RWPE2 (cell line): ENCODE results near the gene NXPE1.

Source experiments
- ATAC-seq: fragments of 200-7000 bp; cut with Tn5 transposase; 3 replicates; pipeline ENCODE4 v1.9.1; 2021; ENCODE audit warnings: low read depth
- DNase-seq: peaks from one replicate; pipeline ENCODE4 v3.0.0-alpha.2; 2020; ENCODE audit warnings: low spot score
- H3K27ac ChIP-seq: fragments of 450-650 bp; 2 replicates; pipeline ENCODE4 v1.5.1; 2017; ENCODE audit warnings: mild to moderate bottlenecking; ENCODE audit not compliant: poor library complexity, severe bottlenecking
- H3K27me3 ChIP-seq: fragments of 250-450 bp; sonication (Bioruptor Pico); 2 replicates; pipeline ENCODE4 v1.5.1; 2021; ENCODE audit warnings: mild to moderate bottlenecking, moderate library complexity; ENCODE audit not compliant: insufficient read depth, poor library complexity, severe bottlenecking
- H3K36me3 ChIP-seq: fragments of 250-450 bp; sonication (Bioruptor Pico); 2 replicates; pipeline ENCODE4 v1.5.1; 2020; ENCODE audit warnings: low read depth, mild to moderate bottlenecking, moderate library complexity
- H3K4me1 ChIP-seq: fragments of 250-450 bp; sonication (Bioruptor Pico); 2 replicates; pipeline ENCODE4 v1.5.1; 2021; ENCODE audit warnings: mild to moderate bottlenecking, moderate library complexity; ENCODE audit not compliant: insufficient read depth, poor library complexity, severe bottlenecking
- H3K4me3 ChIP-seq: fragments of 250-450 bp; sonication (Bioruptor Pico); 2 replicates; pipeline ENCODE4 v1.5.1; 2021; ENCODE audit warnings: mild to moderate bottlenecking, moderate library complexity; ENCODE audit not compliant: severe bottlenecking
- H3K9me3 ChIP-seq: fragments of 250-450 bp; sonication (Bioruptor Pico); 2 replicates; pipeline ENCODE4 v1.5.1; 2021; ENCODE audit warnings: mild to moderate bottlenecking, moderate library complexity; ENCODE audit not compliant: severe bottlenecking
- TF ChIP-seq, protein P1 (sequence below): fragments of 450-650 bp; IDR thresholded peaks from one replicate; pipeline ENCODE4 v1.5.1; 2017; ENCODE audit warnings: mild to moderate bottlenecking, moderate library complexity; ENCODE audit not compliant: poor library complexity, severe bottlenecking

Gene NXPE1

DNA sequence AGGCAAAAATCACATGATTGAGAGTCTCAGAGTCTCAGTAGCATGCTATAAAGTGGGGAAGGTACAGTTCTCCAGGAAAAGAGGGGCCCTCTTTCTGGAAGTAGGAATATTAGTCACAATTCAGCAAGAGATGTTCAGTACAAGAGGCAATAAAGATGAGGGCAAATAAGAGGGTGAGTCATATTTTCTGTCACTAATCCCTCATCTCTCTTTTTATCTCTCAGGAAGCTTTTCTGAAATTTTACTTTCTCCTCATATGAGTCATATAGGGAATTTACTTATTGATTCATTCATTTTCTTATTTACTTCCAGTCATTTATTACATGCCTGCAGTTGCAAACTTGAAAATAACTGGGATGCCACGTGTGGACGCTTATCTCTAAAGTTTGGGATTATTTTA is 3.4 kb upstream of the NXPE1 start:
- TF ChIP-seq, protein P1, sequence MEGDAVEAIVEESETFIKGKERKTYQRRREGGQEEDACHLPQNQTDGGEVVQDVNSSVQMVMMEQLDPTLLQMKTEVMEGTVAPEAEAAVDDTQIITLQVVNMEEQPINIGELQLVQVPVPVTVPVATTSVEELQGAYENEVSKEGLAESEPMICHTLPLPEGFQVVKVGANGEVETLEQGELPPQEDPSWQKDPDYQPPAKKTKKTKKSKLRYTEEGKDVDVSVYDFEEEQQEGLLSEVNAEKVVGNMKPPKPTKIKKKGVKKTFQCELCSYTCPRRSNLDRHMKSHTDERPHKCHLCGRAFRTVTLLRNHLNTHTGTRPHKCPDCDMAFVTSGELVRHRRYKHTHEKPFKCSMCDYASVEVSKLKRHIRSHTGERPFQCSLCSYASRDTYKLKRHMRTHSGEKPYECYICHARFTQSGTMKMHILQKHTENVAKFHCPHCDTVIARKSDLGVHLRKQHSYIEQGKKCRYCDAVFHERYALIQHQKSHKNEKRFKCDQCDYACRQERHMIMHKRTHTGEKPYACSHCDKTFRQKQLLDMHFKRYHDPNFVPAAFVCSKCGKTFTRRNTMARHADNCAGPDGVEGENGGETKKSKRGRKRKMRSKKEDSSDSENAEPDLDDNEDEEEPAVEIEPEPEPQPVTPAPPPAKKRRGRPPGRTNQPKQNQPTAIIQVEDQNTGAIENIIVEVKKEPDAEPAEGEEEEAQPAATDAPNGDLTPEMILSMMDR, result no peak
- Histone ChIP-seq H3K9me3 (no peaks in the 10 kb centered on the region), H3K27ac (no peak overlapping the region), H3K27me3 (no peaks in the 10 kb centered on the region), H3K36me3 (no peaks in the 10 kb centered on the region), H3K4me3 (no peak overlapping the region), H3K4me1 (peaks cover 11% of the 10 kb centered on the region)
- no peak for DNase-seq
- ATAC-seq, result peak; percentile 88

DNA sequence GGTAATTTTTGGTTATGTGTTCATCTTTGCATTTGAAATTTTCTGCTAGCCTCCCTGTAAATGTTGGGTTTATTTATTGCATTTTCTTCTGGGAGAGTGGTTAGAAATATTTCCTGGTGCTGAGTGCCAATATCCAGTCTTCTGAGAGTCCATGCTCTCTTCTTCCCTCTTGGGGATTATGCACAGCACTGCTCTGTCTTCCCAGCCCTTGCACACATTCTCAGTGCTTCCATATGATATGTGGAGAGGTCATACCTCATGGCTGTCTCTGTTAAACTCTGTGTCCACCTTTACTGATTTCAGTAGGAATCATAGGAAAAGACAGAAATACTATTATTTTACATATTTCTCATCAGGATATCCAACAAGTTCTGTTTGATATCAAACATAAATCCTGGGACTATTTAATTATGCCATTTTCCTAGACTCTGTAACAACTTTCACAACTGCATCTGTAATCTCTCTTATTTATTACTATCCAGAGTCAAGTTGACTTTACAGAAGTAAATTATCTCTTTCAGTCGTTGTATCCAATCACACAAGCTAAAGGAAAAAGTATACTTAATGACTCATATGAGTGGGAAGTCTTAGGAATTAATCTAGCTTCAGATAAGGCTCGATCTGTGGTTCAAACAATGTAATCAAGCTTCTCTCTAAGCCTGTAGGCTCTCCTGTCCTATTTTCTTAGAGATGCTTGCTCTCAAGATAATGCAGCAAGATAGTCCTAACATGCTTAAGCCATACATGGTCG is 2.7 kb upstream of the NXPE1 start:
- no peaks in the 10 kb centered on the region for H3K9me3 ChIP-seq
- H3K27me3 ChIP-seq, result no peaks in the 10 kb centered on the region
- ATAC-seq (peak; percentile 54; the same call in 2 of the 3 replicates), DNase-seq (no peak)
- no peak overlapping the region for H3K4me3 ChIP-seq
- no peak overlapping the region for H3K27ac ChIP-seq
- H3K4me1 ChIP-seq, result peaks cover 11% of the 10 kb centered on the region
- H3K36me3 ChIP-seq, result no peaks in the 10 kb centered on the region
- TF ChIP-seq, protein P1, result no peak

DNA sequence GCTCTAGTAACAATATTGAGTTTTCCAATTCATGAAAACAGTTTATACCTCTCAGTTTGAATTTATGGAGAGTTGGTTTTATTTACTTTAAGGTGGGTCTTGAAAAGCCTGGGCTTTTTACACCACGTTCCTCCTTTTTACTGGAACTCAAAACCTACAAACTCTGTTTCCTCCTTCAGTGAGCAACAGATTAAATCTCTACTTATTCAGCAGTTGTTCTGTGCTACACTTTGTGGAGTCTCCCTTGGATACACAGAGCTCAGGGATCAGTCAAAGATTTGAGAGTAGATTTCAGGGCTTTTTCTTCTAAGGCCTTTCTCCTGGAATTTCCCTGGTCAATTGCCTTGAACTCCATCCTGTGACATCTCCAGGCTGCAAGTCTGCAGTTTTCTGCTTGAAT is 3.5 kb downstream of the NXPE1 start:
- no peak overlapping the region for H3K4me3 ChIP-seq
- DNase-seq, result no peak
- TF ChIP-seq, protein P1, result no peak
- H3K27me3 ChIP-seq, result no peaks in the 10 kb centered on the region
- no peak for ATAC-seq
- no peaks in the 10 kb centered on the region for H3K36me3 ChIP-seq
- H3K4me1 ChIP-seq, result no peaks in the 10 kb centered on the region
- H3K27ac ChIP-seq, result no peak overlapping the region
- H3K9me3 ChIP-seq, result no peaks in the 10 kb centered on the region

DNA sequence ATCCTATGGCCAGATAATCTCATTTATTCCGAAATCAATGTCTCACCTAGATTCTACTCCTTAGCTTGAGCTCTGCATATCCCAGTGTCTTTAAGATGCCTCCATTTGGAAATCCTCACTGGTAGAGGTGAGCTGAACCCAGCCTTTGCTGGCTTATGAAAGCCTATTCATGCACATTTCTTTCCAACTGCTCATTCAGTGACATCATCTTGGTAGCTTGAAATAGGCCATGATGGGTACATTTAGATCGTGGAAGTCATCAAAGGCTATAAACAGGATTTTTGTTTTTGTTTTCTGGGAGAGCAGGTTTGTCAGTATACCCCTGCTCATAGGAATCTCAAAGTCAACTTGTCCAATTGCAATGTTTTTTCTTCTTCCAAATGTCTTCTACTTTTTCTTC is 6.0 kb downstream of the NXPE1 start:
- Histone ChIP-seq H3K4me1 (no peaks in the 10 kb centered on the region), H3K4me3 (no peak overlapping the region), H3K9me3 (no peaks in the 10 kb centered on the region), H3K27ac (no peak overlapping the region), H3K36me3 (no peaks in the 10 kb centered on the region), H3K27me3 (no peaks in the 10 kb centered on the region)
- DNase-seq (no peak), ATAC-seq (0 out of 3 replicates have a peak, but pooled peaks have one; percentile 25)
- TF ChIP-seq, protein P1, result no peak

DNA sequence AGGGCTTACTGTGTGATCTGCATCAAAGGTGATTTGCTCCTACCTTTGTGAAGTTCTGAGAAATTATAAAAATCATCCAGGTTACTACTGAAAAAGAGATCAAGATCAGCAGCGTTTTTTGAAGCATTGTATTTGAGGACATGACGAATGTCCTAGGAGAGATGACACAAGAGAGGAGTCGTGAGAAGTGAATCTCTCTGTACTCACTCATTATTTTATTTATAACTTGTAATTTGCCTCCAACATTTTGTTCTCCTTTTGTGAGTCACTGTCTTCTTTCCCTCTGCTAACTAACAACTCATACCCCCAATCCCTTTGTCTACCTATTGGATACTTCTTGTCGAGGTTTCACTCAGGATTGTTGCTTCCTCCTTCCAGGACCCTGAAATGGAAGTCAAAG is 8.6 kb downstream of the NXPE1 start:
- H3K27me3 ChIP-seq, result no peaks in the 10 kb centered on the region
- TF ChIP-seq, protein P1, result no peak
- H3K4me3 ChIP-seq, result no peak overlapping the region
- ATAC-seq, result no peak
- no peak for DNase-seq
- no peaks in the 10 kb centered on the region for H3K36me3 ChIP-seq
- no peaks in the 10 kb centered on the region for H3K9me3 ChIP-seq
- H3K4me1 ChIP-seq, result no peaks in the 10 kb centered on the region
- H3K27ac ChIP-seq, result no peak overlapping the region
